ENCODE results near the gene WDFY4. TPM values are rescaled to one million over a fixed set of nuclear protein-coding genes. Genes with fewer than 3 reads are reported as not detected.

The WDFY4 gene
- total and polyA plus RNA-seq, 2 experiments from 2014 or later, result 0.14 TPM; not detected in 1

DNA sequence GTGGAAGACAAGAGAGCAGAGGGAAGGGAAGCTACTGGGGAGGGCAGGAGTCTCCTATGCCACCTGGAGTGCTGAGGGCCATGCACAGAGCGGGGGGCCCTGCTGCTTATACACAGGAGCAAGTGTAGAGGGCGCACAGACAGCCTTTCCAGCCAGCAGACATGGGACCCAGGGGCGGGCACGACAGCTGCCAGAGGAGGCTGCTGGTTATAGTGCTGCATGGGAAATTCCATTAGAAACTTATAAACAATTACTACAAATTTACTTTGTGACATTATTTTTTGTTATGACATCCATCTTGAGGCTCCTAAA is 90.5 kb downstream of the WDFY4 start:
- no peak overlapping the region for H3K4me2 ChIP-seq
- H3K27ac ChIP-seq (ENCODE audit: low read depth), result no peak overlapping the region
- no peaks in the 10 kb centered on the region for H3K27me3 ChIP-seq (ENCODE audit: insufficient read depth)
- TF ChIP-seq ZNF114 (CRISPR knock-in tag; IDR thresholded peaks at IDR 0.05) (no peak), POLR2AphosphoS5 (IDR thresholded peaks at IDR 0.05; ENCODE audit: low read depth) (no peak), STAT1 (IDR thresholded peaks at IDR 0.05; ENCODE audit: unreplicated experiment) (no peak), CREB1 (CRISPR knock-in tag; IDR thresholded peaks at IDR 0.05; ENCODE audit: low read depth) (no peak), EZH2 (IDR thresholded peaks at IDR 0.05; ENCODE audit: low read depth, unreplicated experiment) (no peak)
- TF ChIP-seq, protein P1, sequence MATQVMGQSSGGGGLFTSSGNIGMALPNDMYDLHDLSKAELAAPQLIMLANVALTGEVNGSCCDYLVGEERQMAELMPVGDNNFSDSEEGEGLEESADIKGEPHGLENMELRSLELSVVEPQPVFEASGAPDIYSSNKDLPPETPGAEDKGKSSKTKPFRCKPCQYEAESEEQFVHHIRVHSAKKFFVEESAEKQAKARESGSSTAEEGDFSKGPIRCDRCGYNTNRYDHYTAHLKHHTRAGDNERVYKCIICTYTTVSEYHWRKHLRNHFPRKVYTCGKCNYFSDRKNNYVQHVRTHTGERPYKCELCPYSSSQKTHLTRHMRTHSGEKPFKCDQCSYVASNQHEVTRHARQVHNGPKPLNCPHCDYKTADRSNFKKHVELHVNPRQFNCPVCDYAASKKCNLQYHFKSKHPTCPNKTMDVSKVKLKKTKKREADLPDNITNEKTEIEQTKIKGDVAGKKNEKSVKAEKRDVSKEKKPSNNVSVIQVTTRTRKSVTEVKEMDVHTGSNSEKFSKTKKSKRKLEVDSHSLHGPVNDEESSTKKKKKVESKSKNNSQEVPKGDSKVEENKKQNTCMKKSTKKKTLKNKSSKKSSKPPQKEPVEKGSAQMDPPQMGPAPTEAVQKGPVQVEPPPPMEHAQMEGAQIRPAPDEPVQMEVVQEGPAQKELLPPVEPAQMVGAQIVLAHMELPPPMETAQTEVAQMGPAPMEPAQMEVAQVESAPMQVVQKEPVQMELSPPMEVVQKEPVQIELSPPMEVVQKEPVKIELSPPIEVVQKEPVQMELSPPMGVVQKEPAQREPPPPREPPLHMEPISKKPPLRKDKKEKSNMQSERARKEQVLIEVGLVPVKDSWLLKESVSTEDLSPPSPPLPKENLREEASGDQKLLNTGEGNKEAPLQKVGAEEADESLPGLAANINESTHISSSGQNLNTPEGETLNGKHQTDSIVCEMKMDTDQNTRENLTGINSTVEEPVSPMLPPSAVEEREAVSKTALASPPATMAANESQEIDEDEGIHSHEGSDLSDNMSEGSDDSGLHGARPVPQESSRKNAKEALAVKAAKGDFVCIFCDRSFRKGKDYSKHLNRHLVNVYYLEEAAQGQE (IDR thresholded peaks at IDR 0.05; ENCODE audit: unreplicated experiment), result no peak
- TF ChIP-seq, protein P2, sequence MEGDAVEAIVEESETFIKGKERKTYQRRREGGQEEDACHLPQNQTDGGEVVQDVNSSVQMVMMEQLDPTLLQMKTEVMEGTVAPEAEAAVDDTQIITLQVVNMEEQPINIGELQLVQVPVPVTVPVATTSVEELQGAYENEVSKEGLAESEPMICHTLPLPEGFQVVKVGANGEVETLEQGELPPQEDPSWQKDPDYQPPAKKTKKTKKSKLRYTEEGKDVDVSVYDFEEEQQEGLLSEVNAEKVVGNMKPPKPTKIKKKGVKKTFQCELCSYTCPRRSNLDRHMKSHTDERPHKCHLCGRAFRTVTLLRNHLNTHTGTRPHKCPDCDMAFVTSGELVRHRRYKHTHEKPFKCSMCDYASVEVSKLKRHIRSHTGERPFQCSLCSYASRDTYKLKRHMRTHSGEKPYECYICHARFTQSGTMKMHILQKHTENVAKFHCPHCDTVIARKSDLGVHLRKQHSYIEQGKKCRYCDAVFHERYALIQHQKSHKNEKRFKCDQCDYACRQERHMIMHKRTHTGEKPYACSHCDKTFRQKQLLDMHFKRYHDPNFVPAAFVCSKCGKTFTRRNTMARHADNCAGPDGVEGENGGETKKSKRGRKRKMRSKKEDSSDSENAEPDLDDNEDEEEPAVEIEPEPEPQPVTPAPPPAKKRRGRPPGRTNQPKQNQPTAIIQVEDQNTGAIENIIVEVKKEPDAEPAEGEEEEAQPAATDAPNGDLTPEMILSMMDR (conservative IDR thresholded peaks at IDR 0.05; ENCODE audit: low read depth in 2 of 2), result no peak
- no peaks in the 10 kb centered on the region; the same call in 2 of the 3 replicates for H3K9me3 Mint-ChIP-seq
- H3K36me3 Mint-ChIP-seq (ENCODE audit: low read depth), result no peaks in the 10 kb centered on the region
- ATAC-seq (no peak), DNase-seq (ENCODE audit: low spot score) (no peak)
- peaks cover 3% of the 10 kb centered on the region; the same call in 1 of the 2 replicates for H3K4me1 ChIP-seq (ENCODE audit: insufficient read depth)
- no peak overlapping the region for H3K4me3 Mint-ChIP-seq
- no peaks in the 10 kb centered on the region for H3K27me3 Mint-ChIP-seq (ENCODE audit: insufficient read depth, low read depth, poor library complexity)
- no peak overlapping the region for H3K27ac Mint-ChIP-seq
- 0 out of 2 replicates have a peak, but pooled peaks cover 4% of the 10 kb centered on the region for H3K9me2 ChIP-seq (ENCODE audit: insufficient read depth)
- H3K36me3 ChIP-seq (ENCODE audit: insufficient read depth), result no peaks in the 10 kb centered on the region
- no peaks in the 10 kb centered on the region for H4K20me1 ChIP-seq (replicated peaks; ENCODE audit: insufficient read depth)
- no peaks in the 10 kb centered on the region for H3F3A ChIP-seq (replicated peaks; ENCODE audit: low read depth)
- peaks cover 3% of the 10 kb centered on the region for H3K4me1 Mint-ChIP-seq
- H2AFZ ChIP-seq, result no peak overlapping the region
- no peaks in the 10 kb centered on the region for H3K79me2 ChIP-seq (replicated peaks; ENCODE audit: insufficient read depth)
- H3K4me3 ChIP-seq, result no peak overlapping the region

DNA sequence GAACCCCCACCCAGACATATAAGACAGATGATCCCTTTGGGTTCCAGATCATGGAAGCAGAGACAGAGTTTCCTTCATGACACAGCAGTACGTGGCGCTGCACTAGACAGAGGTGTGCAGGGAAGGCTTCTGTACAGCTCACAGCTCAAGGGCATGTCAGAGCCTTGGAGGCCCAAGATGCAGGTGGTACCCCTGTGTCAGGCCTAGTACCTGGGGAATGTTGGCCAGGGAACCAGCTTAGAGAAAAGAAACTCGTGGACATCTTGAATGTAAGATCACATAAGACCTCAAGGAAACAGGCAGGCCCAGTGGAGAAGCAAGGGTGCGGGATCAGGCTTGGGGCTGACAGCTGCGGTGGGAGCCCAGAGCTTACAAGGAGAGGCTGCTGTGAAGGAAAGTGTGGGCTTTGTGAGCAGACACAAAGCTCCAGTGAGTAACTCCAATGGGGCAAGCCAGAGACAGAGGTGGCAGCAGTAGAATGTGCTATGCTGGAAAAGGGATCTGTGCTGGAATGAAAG is 91.4 kb downstream of the WDFY4 start:
- Mint-ChIP-seq H3K4me1 (peaks cover 3% of the 10 kb centered on the region; the same call in 1 of the 3 replicates), H3K27ac (no peak overlapping the region), H3K9me3 (no peaks in the 10 kb centered on the region; the same call in 2 of the 3 replicates), H3K27me3 (ENCODE audit: insufficient read depth, low read depth, poor library complexity) (no peaks in the 10 kb centered on the region), H3K4me3 (no peak overlapping the region), H3K36me3 (ENCODE audit: low read depth) (no peaks in the 10 kb centered on the region)
- Histone ChIP-seq H3K4me3 (no peak overlapping the region), H3F3A (replicated peaks; ENCODE audit: low read depth) (no peaks in the 10 kb centered on the region), H2AFZ (no peak overlapping the region), H3K4me1 (ENCODE audit: insufficient read depth) (no peaks in the 10 kb centered on the region), H3K36me3 (ENCODE audit: insufficient read depth) (no peaks in the 10 kb centered on the region), H3K9me2 (ENCODE audit: insufficient read depth) (0 out of 2 replicates have a peak, but pooled peaks cover 4% of the 10 kb centered on the region), H3K27ac (ENCODE audit: low read depth) (no peak overlapping the region), H4K20me1 (replicated peaks; ENCODE audit: insufficient read depth) (no peaks in the 10 kb centered on the region), H3K27me3 (ENCODE audit: insufficient read depth) (no peaks in the 10 kb centered on the region), H3K79me2 (replicated peaks; ENCODE audit: insufficient read depth) (no peaks in the 10 kb centered on the region), H3K4me2 (no peak overlapping the region)
- ATAC-seq (no peak), DNase-seq (ENCODE audit: low spot score) (no peak)
- no peak for TF ChIP-seq STAT1 (IDR thresholded peaks at IDR 0.05; ENCODE audit: unreplicated experiment)
